K562 (cell line): ENCODE measurements around the gene AIFM3. TPM values are rescaled to one million over a fixed set of nuclear protein-coding genes. Genes with fewer than 3 reads are reported as not detected.

ENCODE experiments used
- FOS ChIP-seq: IDR thresholded peaks from 3 replicates; pipeline ENCODE4 v1.6.1; 2011; ENCODE audit not compliant: insufficient read length; ENCODE audit errors: extremely low read depth
- HNRNPLL ChIP-seq: fragments of 200-400 bp; formaldehyde crosslinking; IDR thresholded peaks from 2 replicates; pipeline ENCODE4 v1.6.1; 2017; ENCODE audit warnings: low read length, low read depth, mild to moderate bottlenecking; ENCODE audit not compliant: poor library complexity, severe bottlenecking
- HOMEZ ChIP-seq: fragments of 250-450 bp; sonication (Bioruptor Pico); IDR thresholded peaks from 2 replicates; pipeline ENCODE4 v1.4.0; 2020; ENCODE audit warnings: mild to moderate bottlenecking, moderate library complexity
- ILF3 ChIP-seq: fragments of 450-650 bp; IDR thresholded peaks from 2 replicates; pipeline ENCODE4 v1.6.1; 2018; ENCODE audit warnings: antibody characterized with exemption, mild to moderate bottlenecking, moderate library complexity, borderline replicate concordance
- NFXL1 ChIP-seq: fragments of 450-650 bp; formaldehyde crosslinking; IDR thresholded peaks from 2 replicates; pipeline ENCODE4 v1.4.0; 2021; ENCODE audit warnings: mild to moderate bottlenecking
- NR2F6 ChIP-seq: fragments of 450-650 bp; formaldehyde crosslinking; IDR thresholded peaks from 2 replicates; pipeline ENCODE4 v1.4.0; 2020; ENCODE audit warnings: mild to moderate bottlenecking
- NR4A1 ChIP-seq, 2 experiments: fragments of 250-450 bp in 1 of 2; fragments of 450-650 bp in 1 of 2; sonication (Bioruptor Pico) in 1 of 2; IDR thresholded peaks; 2 replicates each; pipeline versions ENCODE4 v1.4.0 to v1.6.1; 2016 to 2020; ENCODE audit warnings: mild to moderate bottlenecking in 2 of 2, missing compliant biosample characterization in 1 of 2, missing genetic modification characterization in 1 of 2, moderate library complexity in 1 of 2
- POLR2B ChIP-seq: fragments of 450-650 bp; IDR thresholded peaks from 2 replicates; pipeline ENCODE4 v1.6.1; 2018; ENCODE audit warnings: low read depth; ENCODE audit not compliant: partially characterized antibody
- RBM15 ChIP-seq: fragments of 200-400 bp; formaldehyde crosslinking; IDR thresholded peaks from 2 replicates; pipeline ENCODE4 v1.6.1; 2018; ENCODE audit warnings: mild to moderate bottlenecking, low read length, moderate library complexity; ENCODE audit not compliant: insufficient read depth
- RBM22 ChIP-seq: fragments of 200-400 bp; formaldehyde crosslinking; IDR thresholded peaks from 2 replicates; pipeline ENCODE4 v1.6.1; 2018; ENCODE audit warnings: low read length, low read depth; ENCODE audit not compliant: poor library complexity, severe bottlenecking
- SMC3 ChIP-seq: conservative IDR thresholded peaks from 2 replicates; pipeline ENCODE4 v1.6.1; 2011; ENCODE audit warnings: low read depth, low read length, improper control_type of control experiment; ENCODE audit not compliant: insufficient read depth
- SREBF2 ChIP-seq: sonication (generic); formaldehyde crosslinking; IDR thresholded peaks from 2 replicates; pipeline ENCODE4 v1.4.0; 2020; ENCODE audit warnings: mild to moderate bottlenecking, missing genetic modification reagents
- ZNF124 ChIP-seq: sonication (generic); formaldehyde crosslinking; IDR thresholded peaks from 2 replicates; pipeline ENCODE4 v1.8.1; 2022; ENCODE audit warnings: missing genetic modification reagents
- ZNF263 ChIP-seq: sonication (generic); formaldehyde crosslinking; IDR thresholded peaks from 2 replicates; pipeline ENCODE4 v1.8.0; 2022; ENCODE audit warnings: mild to moderate bottlenecking, missing genetic modification reagents, borderline replicate concordance
- ZNF507 ChIP-seq: conservative IDR thresholded peaks from 2 replicates; pipeline ENCODE4 v1.6.1; 2017; ENCODE audit warnings: missing genetic modification characterization, missing compliant biosample characterization
- ZNF740 ChIP-seq, 3 experiments: fragments of 200-800 bp in 1 of 3; sonication (Bioruptor generic) in 1 of 3; sonication (generic) in 1 of 3; formaldehyde crosslinking in 1 of 3; IDR thresholded peaks; 2 replicates each; pipeline versions ENCODE4 v1.6.1 to v1.8.0; 2016 to 2022; ENCODE audit warnings: mild to moderate bottlenecking in 2 of 3, missing compliant biosample characterization in 2 of 3, missing genetic modification characterization in 2 of 3, missing genetic modification reagents in 1 of 3
- ZNF764 ChIP-seq: fragments of 250-450 bp; sonication (Bioruptor Pico); IDR thresholded peaks from 2 replicates; pipeline ENCODE4 v1.4.0; 2020; ENCODE audit warnings: low read depth, mild to moderate bottlenecking, moderate library complexity
- ZNF780A ChIP-seq: fragments of 250-450 bp; sonication (Bioruptor Pico); IDR thresholded peaks from 2 replicates; pipeline ENCODE4 v1.5.0; 2021; ENCODE audit warnings: mild to moderate bottlenecking
- polyA plus RNA-seq, 8 experiments: library from polyadenylated mRNA; depleted of rRNA in 4 of 8; stranded (reverse) in 5 of 8; unstranded in 3 of 8; fragments of >200 nt; fragmentation: Nextera tagmentation in 2 of 8; fragmentation: Illumina TruSeq in 1 of 8; extraction: Ambion mirVana in 2 of 8; extraction: Trizol in 1 of 8; gene quantifications; 2 replicates each; pipeline versions ENCODE4 v1.2.1 to v1.2.3, GENCODE V29; 2011 to 2014; ENCODE audit warnings: inconsistent platforms in 1 of 8, missing spikeins in 1 of 8
- total RNA-seq, 7 experiments: library from RNA; depleted of rRNA in 6 of 7; stranded (reverse); fragments of >200 nt in 6 of 7; fragmentation: Illumina TruSeq in 2 of 7; extraction: Trizol in 2 of 7; gene quantifications; 2 replicates each; pipeline versions ENCODE4 v1.2.1 to v1.2.3, GENCODE V29; 2011 to 2021; ENCODE audit warnings: low replicate concordance in 1 of 7
- TF ChIP-seq, protein P1 (sequence below): fragments of 450-650 bp; IDR thresholded peaks from 2 replicates; pipeline ENCODE4 v1.6.1; 2016; ENCODE audit warnings: borderline replicate concordance
- TF ChIP-seq, protein P2 (sequence below): fragments of 450-650 bp; IDR thresholded peaks from 2 replicates; pipeline ENCODE4 v1.7.0; 2016; ENCODE audit warnings: borderline replicate concordance

Gene AIFM3
- total and polyA plus RNA-seq, 9 of the 15 experiments (the other 6 are each of a cell fraction or from before 2014, with no cell fraction given) = 0.03 to 0.20 (median 0.07) TPM; not detected in 1

- TF ChIP-seq HOMEZ (CRISPR knock-in tag) = no peak
- TF ChIP-seq RBM22 = no peak
- no peak for TF ChIP-seq POLR2B
- no peak for TF ChIP-seq RBM15
- no peak for TF ChIP-seq NR2F6
- 0 out of 2 replicates have a peak, but pooled peaks have one; percentile 19 for TF ChIP-seq ZNF764 (CRISPR knock-in tag)
- TF ChIP-seq ZNF263 (CRISPR knock-in tag) = no peak
- TF ChIP-seq ZNF740 (CRISPR knock-in tag; IDR thresholded peaks at IDR 0.05) = no peak; the same call in 1 of the 2 replicates
- TF ChIP-seq ZNF740 (tag; IDR thresholded peaks at IDR 0.05) = no peak
- TF ChIP-seq, protein P1, sequence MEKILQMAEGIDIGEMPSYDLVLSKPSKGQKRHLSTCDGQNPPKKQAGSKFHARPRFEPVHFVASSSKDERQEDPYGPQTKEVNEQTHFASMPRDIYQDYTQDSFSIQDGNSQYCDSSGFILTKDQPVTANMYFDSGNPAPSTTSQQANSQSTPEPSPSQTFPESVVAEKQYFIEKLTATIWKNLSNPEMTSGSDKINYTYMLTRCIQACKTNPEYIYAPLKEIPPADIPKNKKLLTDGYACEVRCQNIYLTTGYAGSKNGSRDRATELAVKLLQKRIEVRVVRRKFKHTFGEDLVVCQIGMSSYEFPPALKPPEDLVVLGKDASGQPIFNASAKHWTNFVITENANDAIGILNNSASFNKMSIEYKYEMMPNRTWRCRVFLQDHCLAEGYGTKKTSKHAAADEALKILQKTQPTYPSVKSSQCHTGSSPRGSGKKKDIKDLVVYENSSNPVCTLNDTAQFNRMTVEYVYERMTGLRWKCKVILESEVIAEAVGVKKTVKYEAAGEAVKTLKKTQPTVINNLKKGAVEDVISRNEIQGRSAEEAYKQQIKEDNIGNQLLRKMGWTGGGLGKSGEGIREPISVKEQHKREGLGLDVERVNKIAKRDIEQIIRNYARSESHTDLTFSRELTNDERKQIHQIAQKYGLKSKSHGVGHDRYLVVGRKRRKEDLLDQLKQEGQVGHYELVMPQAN = no peak
- TF ChIP-seq NR4A1 (CRISPR knock-in tag; IDR thresholded peaks at IDR 0.05) = 0 out of 2 replicates have a peak, but pooled peaks have one; percentile 17
- no peak for TF ChIP-seq NR4A1 (tag; IDR thresholded peaks at IDR 0.05)
- TF ChIP-seq ZNF124 (CRISPR knock-in tag) = no peak
- no peak for TF ChIP-seq NFXL1 (CRISPR knock-in tag)
- TF ChIP-seq FOS = no peak
- TF ChIP-seq ZNF507 (tag) = no peak
- TF ChIP-seq SREBF2 (CRISPR knock-in tag) = no peak
- TF ChIP-seq, protein P2, sequence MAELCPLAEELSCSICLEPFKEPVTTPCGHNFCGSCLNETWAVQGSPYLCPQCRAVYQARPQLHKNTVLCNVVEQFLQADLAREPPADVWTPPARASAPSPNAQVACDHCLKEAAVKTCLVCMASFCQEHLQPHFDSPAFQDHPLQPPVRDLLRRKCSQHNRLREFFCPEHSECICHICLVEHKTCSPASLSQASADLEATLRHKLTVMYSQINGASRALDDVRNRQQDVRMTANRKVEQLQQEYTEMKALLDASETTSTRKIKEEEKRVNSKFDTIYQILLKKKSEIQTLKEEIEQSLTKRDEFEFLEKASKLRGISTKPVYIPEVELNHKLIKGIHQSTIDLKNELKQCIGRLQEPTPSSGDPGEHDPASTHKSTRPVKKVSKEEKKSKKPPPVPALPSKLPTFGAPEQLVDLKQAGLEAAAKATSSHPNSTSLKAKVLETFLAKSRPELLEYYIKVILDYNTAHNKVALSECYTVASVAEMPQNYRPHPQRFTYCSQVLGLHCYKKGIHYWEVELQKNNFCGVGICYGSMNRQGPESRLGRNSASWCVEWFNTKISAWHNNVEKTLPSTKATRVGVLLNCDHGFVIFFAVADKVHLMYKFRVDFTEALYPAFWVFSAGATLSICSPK = no peak
- no peak for TF ChIP-seq HNRNPLL
- no peak for TF ChIP-seq ZNF780A
- no peak for TF ChIP-seq SMC3
- no peak for TF ChIP-seq ILF3
These were observed 20.7 kb upstream of the AIFM3 start (continued) for GRCh38 chr22:20946080-20946986.
